ENCODE measurements around the gene TNFSF11. TPM values are rescaled to one million over a fixed set of nuclear protein-coding genes. Genes with fewer than 3 reads are reported as not detected.

TNFSF11 gene
- total and polyA plus RNA-seq, 2 donors (not counting 3 experiments of a cell fraction or from before 2014, with no cell fraction given) = not detected

DNA sequence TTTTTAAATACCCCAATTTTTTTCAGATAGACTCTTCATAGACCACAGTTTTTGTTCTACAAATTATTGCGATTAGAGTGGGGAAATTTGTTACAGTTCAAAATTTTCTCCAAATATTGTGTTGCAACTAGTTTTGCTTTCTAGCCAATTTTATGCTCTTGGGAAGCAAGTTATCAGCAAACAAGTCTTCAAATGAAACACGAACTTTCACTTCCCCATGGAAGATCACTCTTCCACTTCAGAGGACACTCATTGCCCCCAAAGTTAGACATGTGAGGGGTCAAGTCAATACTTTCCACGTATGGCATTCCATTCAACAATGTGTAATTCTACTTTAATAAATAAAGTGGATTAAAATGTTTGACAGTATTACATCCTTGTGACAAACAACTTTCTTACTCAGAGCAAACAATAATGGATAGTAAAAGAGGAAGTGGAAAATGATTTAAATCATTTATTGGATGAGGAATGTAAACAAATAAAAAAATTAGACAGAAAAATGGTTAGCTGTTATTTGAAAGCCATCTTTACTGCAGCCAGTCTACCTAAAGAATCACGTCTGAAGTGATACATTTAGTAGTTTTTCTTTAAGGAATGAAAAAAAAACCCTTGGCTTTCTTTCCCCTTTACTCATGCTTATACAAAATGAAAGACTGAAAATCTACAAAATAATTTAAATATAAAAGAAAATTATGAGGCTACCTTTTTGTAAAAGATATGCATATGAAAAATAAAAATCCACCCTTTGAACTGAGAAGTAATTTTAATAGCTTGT is 41.2 kb upstream of the TNFSF11 start:
- Histone ChIP-seq H3K4me3 (replicated peaks in 1 of 3; ENCODE audit: insufficient read depth in 1 of 3, low read depth in 1 of 3, low read length in 3 of 3) (no peak overlapping the region), H3K9ac (replicated peaks; ENCODE audit: extremely low read depth, insufficient read depth, low read length) (no peak overlapping the region), H3K4me2 (ENCODE audit: insufficient read depth, low read length) (no peak overlapping the region), H3K27ac (ENCODE audit: insufficient read depth, low read depth, low read length) (no peak overlapping the region), H4K20me1 (replicated peaks; ENCODE audit: control insufficient read depth, extremely low read depth, insufficient read depth, low read length) (no peaks in the 10 kb centered on the region), H2AFZ (ENCODE audit: low read depth, low read length) (no peak overlapping the region), H3K79me2 (ENCODE audit: control insufficient read depth, insufficient read depth, low read length) (no peaks in the 10 kb centered on the region), H3K9me3 (replicated peaks; ENCODE audit: control insufficient read depth, insufficient read depth, low read length) (no peaks in the 10 kb centered on the region), H3K27me3 (ENCODE audit: control insufficient read depth in 2 of 2, insufficient read depth in 2 of 2, low read length in 2 of 2) (peaks cover 0 to 15% of the 10 kb centered on the region in 2 experiments), H3K36me3 (ENCODE audit: control insufficient read depth in 2 of 2, extremely low read depth in 1 of 2, insufficient read depth in 2 of 2, low read length in 2 of 2) (no peaks in the 10 kb centered on the region), H3K4me1 (ENCODE audit: control insufficient read depth, extremely low read depth, insufficient read depth, low read length) (no peaks in the 10 kb centered on the region), H3K9me1 (replicated peaks; ENCODE audit: control insufficient read depth, extremely low read depth, insufficient read depth, low read length) (no peaks in the 10 kb centered on the region)
- DNase-seq (ENCODE audit: low read depth, low spot score) (no peak), FAIRE-seq (no peak)
- intact Hi-C loops (cut with micrococcal nuclease) = no loop called here
- dilution Hi-C loops (cut with MboI; ENCODE audit: extremely low pct_ligation_motif_present, low sequenced_read_pairs) = no loop called here
- CTCF ChIA-PET = no interaction called here
- no TSS peak for BruUV-seq (replicated peaks)
- TF ChIP-seq FOS (IDR thresholded peaks at IDR 0.05; ENCODE audit: borderline replicate concordance, insufficient read depth, low read length) (no peak), MYC (IDR thresholded peaks at IDR 0.05; ENCODE audit: low read depth, low read length) (no peak), POLR2A (IDR thresholded peaks at IDR 0.05; ENCODE audit: low read depth, low read length) (no peak), JUN (IDR thresholded peaks at IDR 0.05; ENCODE audit: borderline replicate concordance, insufficient read depth, insufficient read length, low read depth) (no peak), EZH2 (IDR thresholded peaks at IDR 0.05; ENCODE audit: borderline replicate concordance, low read depth, low read length, severe bottlenecking) (no peak), POLR2AphosphoS5 (IDR thresholded peaks at IDR 0.05; ENCODE audit: insufficient read depth, low read depth, low read length) (no peak), GATA2 (IDR thresholded peaks at IDR 0.05; ENCODE audit: insufficient read depth, insufficient read length, low read depth, low read length) (no peak)
- TF ChIP-seq, protein P1, sequence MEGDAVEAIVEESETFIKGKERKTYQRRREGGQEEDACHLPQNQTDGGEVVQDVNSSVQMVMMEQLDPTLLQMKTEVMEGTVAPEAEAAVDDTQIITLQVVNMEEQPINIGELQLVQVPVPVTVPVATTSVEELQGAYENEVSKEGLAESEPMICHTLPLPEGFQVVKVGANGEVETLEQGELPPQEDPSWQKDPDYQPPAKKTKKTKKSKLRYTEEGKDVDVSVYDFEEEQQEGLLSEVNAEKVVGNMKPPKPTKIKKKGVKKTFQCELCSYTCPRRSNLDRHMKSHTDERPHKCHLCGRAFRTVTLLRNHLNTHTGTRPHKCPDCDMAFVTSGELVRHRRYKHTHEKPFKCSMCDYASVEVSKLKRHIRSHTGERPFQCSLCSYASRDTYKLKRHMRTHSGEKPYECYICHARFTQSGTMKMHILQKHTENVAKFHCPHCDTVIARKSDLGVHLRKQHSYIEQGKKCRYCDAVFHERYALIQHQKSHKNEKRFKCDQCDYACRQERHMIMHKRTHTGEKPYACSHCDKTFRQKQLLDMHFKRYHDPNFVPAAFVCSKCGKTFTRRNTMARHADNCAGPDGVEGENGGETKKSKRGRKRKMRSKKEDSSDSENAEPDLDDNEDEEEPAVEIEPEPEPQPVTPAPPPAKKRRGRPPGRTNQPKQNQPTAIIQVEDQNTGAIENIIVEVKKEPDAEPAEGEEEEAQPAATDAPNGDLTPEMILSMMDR (IDR thresholded peaks at IDR 0.05; ENCODE audit: extremely low read depth in 1 of 2, insufficient read depth in 1 of 2, low read depth in 1 of 2, low read length in 2 of 2) = no peak
- TF ChIP-seq, protein P2, sequence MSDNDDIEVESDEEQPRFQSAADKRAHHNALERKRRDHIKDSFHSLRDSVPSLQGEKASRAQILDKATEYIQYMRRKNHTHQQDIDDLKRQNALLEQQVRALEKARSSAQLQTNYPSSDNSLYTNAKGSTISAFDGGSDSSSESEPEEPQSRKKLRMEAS (IDR thresholded peaks at IDR 0.05; ENCODE audit: insufficient read depth, insufficient read length) = no peak
- POLR2A ChIA-PET = no interaction called here
